ENCODE results near the gene CLDN24. TPM values are rescaled to one million over a fixed set of nuclear protein-coding genes. Genes with fewer than 3 reads are reported as not detected.
A peak's percentile ranks its signal among the peaks of the same experiment; 100 is the strongest.

Gene CLDN24
- total RNA-seq, result not detected

DNA sequence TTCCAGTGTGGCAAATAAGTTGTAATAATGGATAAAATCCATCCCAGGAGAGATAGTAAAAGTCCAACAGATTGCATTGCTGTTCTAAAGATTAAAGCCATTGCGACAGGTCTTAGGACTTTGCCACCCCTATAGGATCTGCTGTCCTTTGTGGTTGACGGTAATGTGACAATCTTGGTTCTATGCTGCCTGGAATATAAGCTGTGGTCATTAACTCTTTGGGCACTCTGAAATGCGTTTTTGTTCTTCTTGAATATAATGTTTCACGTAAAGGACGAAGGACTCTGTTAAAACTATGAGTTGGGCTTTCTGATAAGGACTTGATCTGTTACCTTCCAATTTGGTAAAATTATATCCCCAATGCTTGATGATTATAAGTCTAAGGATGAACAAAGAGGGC lies at the start of gene CLDN24:
TSS of gene CLDN24 (minus strand) at position 101 of the 400 bp plus-strand sequence. CDS start at position 101, 0 bp downstream.
- H3K9me3 ChIP-seq, result no peaks in the 10 kb centered on the region
- no peaks in the 10 kb centered on the region for H3K4me1 ChIP-seq
- no peak for TF ChIP-seq EP300 (IDR thresholded peaks at IDR 0.05)
- TF ChIP-seq POLR2A (IDR thresholded peaks at IDR 0.05), result no peak
- TF ChIP-seq POLR2AphosphoS5 (IDR thresholded peaks at IDR 0.05), result no peak
- TF ChIP-seq CTCF (IDR thresholded peaks at IDR 0.05), result no peak
- peaks cover 4% of the 10 kb centered on the region for H3K36me3 ChIP-seq
- no peaks in the 10 kb centered on the region for H3K27me3 ChIP-seq
- DNase-seq (ENCODE audit: low spot score in 2 of 2), result no peak
- WGBS, result 99% methylated on average over 5 of the region's 5 CpGs
- H3K4me3 ChIP-seq, result no peak within 1 kb of the TSS
- H3K27ac ChIP-seq, result no peak within 1 kb of the TSS

DNA sequence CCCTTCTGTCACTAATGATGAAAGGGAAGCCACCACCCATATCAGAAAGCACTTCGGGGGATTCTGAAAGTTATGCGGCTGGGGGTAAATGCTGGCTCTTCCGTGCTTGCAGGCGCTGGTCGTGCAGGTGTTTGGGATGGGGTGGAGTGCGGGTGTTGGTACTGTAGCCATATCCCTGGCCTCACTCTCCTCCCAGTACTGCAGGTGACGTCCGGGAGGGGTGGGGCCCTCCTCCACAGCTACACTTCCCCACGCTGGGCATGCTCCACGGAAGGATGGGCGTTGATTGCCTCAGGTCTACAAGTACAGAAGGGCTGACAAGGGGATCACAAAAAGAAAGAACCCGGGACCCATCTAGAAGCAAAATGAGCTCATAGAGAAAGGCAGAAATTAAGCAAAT lies 48.6 kb upstream of the CLDN24 start:
- peak in 1 of 2 donors; percentile 33 for DNase-seq (ENCODE audit: low spot score in 2 of 2)
- Histone ChIP-seq H3K36me3 (no peaks in the 10 kb centered on the region), H3K27ac (no peak overlapping the region), H3K27me3 (no peaks in the 10 kb centered on the region), H3K4me3 (no peak overlapping the region), H3K4me1 (no peaks in the 10 kb centered on the region), H3K9me3 (no peaks in the 10 kb centered on the region)
- TF ChIP-seq CTCF (IDR thresholded peaks at IDR 0.05), result no peak
- TF ChIP-seq POLR2A (IDR thresholded peaks at IDR 0.05), result no peak
- TF ChIP-seq POLR2AphosphoS5 (IDR thresholded peaks at IDR 0.05), result no peak
- TF ChIP-seq EP300 (IDR thresholded peaks at IDR 0.05), result no peak
- WGBS, result 26% methylated on average over 12 of the region's 12 CpGs

GRCh38 chr4:183369073-183369472 lies 46.8 kb upstream of the CLDN24 start:
- no peaks in the 10 kb centered on the region for H3K27me3 ChIP-seq

DNA sequence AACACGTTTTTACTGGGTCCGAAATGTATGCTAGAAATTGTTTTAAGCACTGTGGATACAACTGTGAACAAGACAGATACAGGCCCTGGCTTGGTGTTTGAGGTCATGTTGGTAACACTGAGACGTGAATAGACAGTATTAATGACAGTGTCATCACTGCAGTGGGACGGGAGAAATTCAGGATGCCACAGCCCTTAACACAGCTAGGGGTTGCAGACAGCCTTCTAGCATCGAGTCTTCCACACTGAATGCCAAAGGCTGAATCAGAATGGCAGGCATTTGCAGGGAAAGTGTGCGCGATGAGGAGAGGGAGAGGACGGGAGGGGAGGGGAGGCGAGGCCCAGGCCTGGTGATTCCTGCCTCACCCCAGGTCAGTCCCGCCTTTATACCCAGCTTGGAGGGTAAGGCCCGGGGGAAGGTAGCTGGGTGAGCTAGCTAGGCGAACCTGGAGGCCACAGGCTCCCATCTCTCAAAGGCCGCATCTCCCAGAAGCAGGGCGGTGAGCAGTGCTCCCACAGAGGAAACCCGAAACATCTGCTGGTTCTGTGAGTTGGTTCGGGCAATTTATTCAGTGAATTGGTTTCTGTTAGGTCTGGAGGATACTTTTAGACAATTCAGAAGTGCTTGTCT lies 44.1 kb upstream of the CLDN24 start:
- peak in 1 of 2 donors; percentile 11 for DNase-seq (ENCODE audit: low spot score in 2 of 2)
- no peaks in the 10 kb centered on the region for H3K36me3 ChIP-seq
- WGBS, result 84% methylated on average over 16 of the region's 16 CpGs
- no peaks in the 10 kb centered on the region for H3K4me1 ChIP-seq
- no peak overlapping the region for H3K27ac ChIP-seq
- TF ChIP-seq EP300 (IDR thresholded peaks at IDR 0.05) (no peak), CTCF (IDR thresholded peaks at IDR 0.05) (no peak), POLR2AphosphoS5 (IDR thresholded peaks at IDR 0.05) (no peak), POLR2A (IDR thresholded peaks at IDR 0.05) (no peak)
- H3K9me3 ChIP-seq, result no peaks in the 10 kb centered on the region
- H3K27me3 ChIP-seq, result no peaks in the 10 kb centered on the region
- H3K4me3 ChIP-seq, result no peak overlapping the region

More at GRCh38 chr4:183369073-183369472, 46.8 kb upstream of the CLDN24 start:
- no peak overlapping the region for H3K27ac ChIP-seq
- H3K4me1 ChIP-seq, result no peaks in the 10 kb centered on the region
- no peaks in the 10 kb centered on the region for H3K9me3 ChIP-seq
- H3K4me3 ChIP-seq, result no peak overlapping the region
- DNase-seq (ENCODE audit: low spot score in 2 of 2), result peak in 1 of 2 donors; percentile 14
- H3K36me3 ChIP-seq, result no peaks in the 10 kb centered on the region
- 82% methylated on average over 8 of the region's 8 CpGs for WGBS
- TF ChIP-seq POLR2AphosphoS5 (IDR thresholded peaks at IDR 0.05), result no peak
- no peak for TF ChIP-seq POLR2A (IDR thresholded peaks at IDR 0.05)
- TF ChIP-seq EP300 (IDR thresholded peaks at IDR 0.05), result no peak
- no peak for TF ChIP-seq CTCF (IDR thresholded peaks at IDR 0.05)

GRCh38 chr4:183364025-183364424 lies 41.8 kb upstream of the CLDN24 start:
- Histone ChIP-seq H3K36me3 (no peaks in the 10 kb centered on the region), H3K4me1 (no peaks in the 10 kb centered on the region), H3K4me3 (no peak overlapping the region), H3K9me3 (no peaks in the 10 kb centered on the region), H3K27ac (no peak overlapping the region), H3K27me3 (no peaks in the 10 kb centered on the region)
- WGBS, result 78% methylated on average over 10 of the region's 10 CpGs
- no peak for TF ChIP-seq EP300 (IDR thresholded peaks at IDR 0.05)
- TF ChIP-seq POLR2AphosphoS5 (IDR thresholded peaks at IDR 0.05), result no peak
- no peak for TF ChIP-seq POLR2A (IDR thresholded peaks at IDR 0.05)
- no peak for TF ChIP-seq CTCF (IDR thresholded peaks at IDR 0.05)
- DNase-seq (ENCODE audit: low spot score in 2 of 2), result peak in 1 of 2 donors; percentile 15
